ENCODE results near the gene PLD1. TPM values are rescaled to one million over a fixed set of nuclear protein-coding genes. Genes with fewer than 3 reads are reported as not detected.
A peak's percentile ranks its signal among the peaks of the same experiment; 100 is the strongest.

The PLD1 gene
- total RNA-seq, 1 donor from 2014 or later = 0.21 TPM

GRCh38 chr3:171845481-171846284 lies 35.4 kb upstream of the PLD1 start:
- peaks cover 3% of the 10 kb centered on the region for H3K9me3 Mint-ChIP-seq
- no peaks in the 10 kb centered on the region for H3K27me3 ChIP-seq
- no peaks in the 10 kb centered on the region for H4K20me1 ChIP-seq (ENCODE audit: low read depth)
- H3K36me3 Mint-ChIP-seq = peaks cover 3% of the 10 kb centered on the region
- no peak overlapping the region for H2AFZ ChIP-seq (replicated peaks)
- H3K4me1 ChIP-seq = peaks cover 16% of the 10 kb centered on the region
- H3K4me3 ChIP-seq = no peak overlapping the region
- H3K27me3 Mint-ChIP-seq (ENCODE audit: insufficient read depth, low read depth) = no peaks in the 10 kb centered on the region
- H3K9ac ChIP-seq = no peak overlapping the region
- no peaks in the 10 kb centered on the region for H3K36me3 ChIP-seq
- TF ChIP-seq EZH2phosphoT487 (IDR thresholded peaks at IDR 0.05) (no peak), EZH2 (IDR thresholded peaks at IDR 0.05) (no peak)
- TF ChIP-seq, protein P1, sequence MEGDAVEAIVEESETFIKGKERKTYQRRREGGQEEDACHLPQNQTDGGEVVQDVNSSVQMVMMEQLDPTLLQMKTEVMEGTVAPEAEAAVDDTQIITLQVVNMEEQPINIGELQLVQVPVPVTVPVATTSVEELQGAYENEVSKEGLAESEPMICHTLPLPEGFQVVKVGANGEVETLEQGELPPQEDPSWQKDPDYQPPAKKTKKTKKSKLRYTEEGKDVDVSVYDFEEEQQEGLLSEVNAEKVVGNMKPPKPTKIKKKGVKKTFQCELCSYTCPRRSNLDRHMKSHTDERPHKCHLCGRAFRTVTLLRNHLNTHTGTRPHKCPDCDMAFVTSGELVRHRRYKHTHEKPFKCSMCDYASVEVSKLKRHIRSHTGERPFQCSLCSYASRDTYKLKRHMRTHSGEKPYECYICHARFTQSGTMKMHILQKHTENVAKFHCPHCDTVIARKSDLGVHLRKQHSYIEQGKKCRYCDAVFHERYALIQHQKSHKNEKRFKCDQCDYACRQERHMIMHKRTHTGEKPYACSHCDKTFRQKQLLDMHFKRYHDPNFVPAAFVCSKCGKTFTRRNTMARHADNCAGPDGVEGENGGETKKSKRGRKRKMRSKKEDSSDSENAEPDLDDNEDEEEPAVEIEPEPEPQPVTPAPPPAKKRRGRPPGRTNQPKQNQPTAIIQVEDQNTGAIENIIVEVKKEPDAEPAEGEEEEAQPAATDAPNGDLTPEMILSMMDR (IDR thresholded peaks at IDR 0.05) = no peak
- H3K4me2 ChIP-seq = no peak overlapping the region
- no peak overlapping the region for H3K27ac ChIP-seq
- no peak overlapping the region for H3K4me3 Mint-ChIP-seq
- H3F3A ChIP-seq (ENCODE audit: low read depth) = peaks cover 6% of the 10 kb centered on the region
- H3K27ac Mint-ChIP-seq = no peak overlapping the region
- no peaks in the 10 kb centered on the region for H3K9me3 ChIP-seq (ENCODE audit: low read depth)
- H3K4me1 Mint-ChIP-seq = peaks cover 24% of the 10 kb centered on the region
- DNase-seq (ENCODE audit: low spot score) = no peak
- H3K79me2 ChIP-seq (ENCODE audit: low read depth) = no peaks in the 10 kb centered on the region

DNA sequence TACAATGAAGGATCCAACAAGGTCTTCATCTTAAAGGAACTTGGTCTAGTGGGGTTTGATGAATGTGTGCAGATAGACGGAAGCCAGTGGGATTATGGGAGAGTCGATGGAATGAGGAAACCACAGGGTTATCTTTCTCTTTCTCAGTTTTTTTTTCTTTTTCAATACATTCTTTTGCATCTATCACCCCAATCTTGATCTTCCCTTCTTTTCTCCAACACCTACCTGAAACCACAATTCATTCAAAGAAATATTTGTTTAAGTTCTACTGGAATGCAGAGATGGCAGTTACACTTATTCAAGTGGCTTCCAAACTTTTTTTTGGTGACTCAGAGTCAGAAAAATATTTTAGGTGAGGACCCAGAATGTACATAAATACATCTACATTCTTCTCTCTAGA lies 34.6 kb upstream of the PLD1 start:
- no peak overlapping the region for H3K4me3 Mint-ChIP-seq
- TF ChIP-seq EZH2phosphoT487 (IDR thresholded peaks at IDR 0.05) (no peak), EZH2 (IDR thresholded peaks at IDR 0.05) (no peak)
- TF ChIP-seq, protein P1 (IDR thresholded peaks at IDR 0.05) = no peak
- DNase-seq (ENCODE audit: low spot score) = no peak
- Histone ChIP-seq H3K27ac (no peak overlapping the region), H3K4me2 (no peak overlapping the region), H3K4me1 (peaks cover 16% of the 10 kb centered on the region), H3F3A (ENCODE audit: low read depth) (peaks cover 6% of the 10 kb centered on the region), H3K79me2 (ENCODE audit: low read depth) (no peaks in the 10 kb centered on the region), H3K27me3 (no peaks in the 10 kb centered on the region), H4K20me1 (ENCODE audit: low read depth) (no peaks in the 10 kb centered on the region), H2AFZ (replicated peaks) (no peak overlapping the region), H3K9ac (no peak overlapping the region), H3K9me3 (ENCODE audit: low read depth) (no peaks in the 10 kb centered on the region), H3K4me3 (no peak overlapping the region), H3K36me3 (no peaks in the 10 kb centered on the region)
- H3K4me1 Mint-ChIP-seq = peaks cover 32% of the 10 kb centered on the region
- peaks cover 3% of the 10 kb centered on the region for H3K9me3 Mint-ChIP-seq
- H3K36me3 Mint-ChIP-seq = peaks cover 3% of the 10 kb centered on the region
- H3K27me3 Mint-ChIP-seq (ENCODE audit: insufficient read depth, low read depth) = no peaks in the 10 kb centered on the region
- H3K27ac Mint-ChIP-seq = no peak overlapping the region

DNA sequence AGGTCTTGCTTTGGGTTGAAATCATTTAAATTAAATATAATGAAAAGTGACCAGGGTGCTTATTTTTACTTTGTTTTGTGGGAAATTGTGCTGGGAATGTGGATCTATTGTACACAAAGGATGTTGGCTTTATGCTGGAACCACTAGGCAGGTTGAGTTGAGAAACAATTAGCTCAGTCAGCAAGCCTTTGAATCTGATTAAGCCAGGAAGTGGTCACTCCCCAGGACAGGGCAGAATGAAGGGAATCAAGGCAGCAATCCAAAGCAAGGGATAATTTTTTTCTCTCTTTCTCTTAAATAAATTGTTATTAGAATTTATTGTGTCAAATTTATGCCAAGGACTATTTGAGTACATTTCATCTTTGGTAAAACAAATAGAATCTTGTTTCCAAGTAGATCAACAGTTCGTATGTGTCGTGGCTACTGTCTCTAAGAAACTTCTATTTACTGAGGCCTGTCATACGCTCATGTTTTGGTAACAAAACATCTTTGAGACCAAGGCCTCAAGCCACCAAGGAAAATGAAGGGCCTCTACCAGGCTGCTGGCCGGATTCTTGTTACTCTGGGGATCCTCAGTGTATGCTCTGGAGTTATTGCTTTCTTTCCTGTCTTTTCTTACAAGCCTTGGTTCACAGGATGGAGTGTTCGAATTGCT lies 32.7 kb upstream of the PLD1 start, which contains the start of gene TMEM212:
TSS of gene TMEM212 (plus strand) at position 486 of the 655 bp plus-strand sequence. CDS start at position 521, 35 bp downstream.
- Histone ChIP-seq H3K79me2 (ENCODE audit: low read depth) (no peaks in the 10 kb centered on the region), H3K36me3 (no peaks in the 10 kb centered on the region), H3F3A (ENCODE audit: low read depth) (peaks cover 6% of the 10 kb centered on the region), H3K9me3 (ENCODE audit: low read depth) (no peaks in the 10 kb centered on the region), H3K9ac (no peak within 1 kb of the TSS), H3K27me3 (no peaks in the 10 kb centered on the region), H3K4me1 (peaks cover 22% of the 10 kb centered on the region), H3K27ac (peak within 1 kb of the TSS; percentile 64), H2AFZ (replicated peaks) (no peak within 1 kb of the TSS), H3K4me2 (no peak within 1 kb of the TSS), H3K4me3 (no peak within 1 kb of the TSS), H4K20me1 (ENCODE audit: low read depth) (no peaks in the 10 kb centered on the region)
- Mint-ChIP-seq H3K4me3 (no peak within 1 kb of the TSS), H3K4me1 (peaks cover 47% of the 10 kb centered on the region), H3K27ac (no peak within 1 kb of the TSS), H3K9me3 (peaks cover 3% of the 10 kb centered on the region), H3K36me3 (peaks cover 3% of the 10 kb centered on the region), H3K27me3 (ENCODE audit: insufficient read depth, low read depth) (no peaks in the 10 kb centered on the region)
- TF ChIP-seq, protein P1 (IDR thresholded peaks at IDR 0.05) = no peak
- TF ChIP-seq EZH2 (IDR thresholded peaks at IDR 0.05) (no peak), EZH2phosphoT487 (IDR thresholded peaks at IDR 0.05) (no peak)
- peak; percentile 63 for DNase-seq (ENCODE audit: low spot score)
